Measurements from ENCODE around the gene C12orf57. TPM values are rescaled to one million over a fixed set of nuclear protein-coding genes. Genes with fewer than 3 reads are reported as not detected.

Gene C12orf57
- total and polyA plus RNA-seq, 2 of the 13 experiments (the other 11 are each of a cell fraction or from before 2014, with no cell fraction given) = 84.0 to 287 TPM

DNA sequence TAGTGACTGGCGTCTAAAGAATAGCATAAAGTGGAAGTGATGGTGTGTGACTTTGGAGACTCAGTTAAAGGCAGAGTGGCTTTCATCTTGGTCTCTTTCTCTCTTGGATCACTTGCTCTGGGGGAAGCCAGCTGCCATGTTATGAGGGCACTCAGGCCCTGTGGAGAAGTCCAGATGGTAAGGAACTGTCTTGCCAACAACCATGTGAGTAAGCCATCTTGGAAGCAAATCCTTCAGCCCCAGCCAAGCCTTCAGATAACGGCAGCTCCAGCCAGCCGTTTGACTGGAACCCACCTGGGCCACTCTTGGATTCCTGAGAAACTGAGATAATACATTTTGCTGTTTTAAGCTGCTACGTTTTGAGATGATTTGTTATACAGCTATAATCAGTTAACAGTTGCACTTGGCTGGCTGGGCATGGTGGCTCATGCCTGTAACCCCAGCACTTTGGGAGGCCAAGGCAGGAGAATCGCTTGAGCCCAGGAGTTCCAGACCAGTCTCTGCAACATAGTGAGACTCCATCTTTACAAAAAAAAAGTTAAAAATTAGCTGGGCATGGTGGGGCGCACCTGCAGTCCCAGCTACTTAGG lies 46.9 kb upstream of the C12orf57 start:
- Histone ChIP-seq H3K4me3 (replicated peaks in 1 of 3; ENCODE audit: insufficient read depth in 1 of 3, low read depth in 2 of 3, low read length in 3 of 3) (no peak overlapping the region), H3K9me3 (ENCODE audit: low read length) (no peaks in the 10 kb centered on the region), H4K20me1 (ENCODE audit: insufficient read depth, low read length) (no peaks in the 10 kb centered on the region), H3K27ac (ENCODE audit: extremely low read length, insufficient read depth, low read length) (no peak overlapping the region), H3K4me1 (ENCODE audit: insufficient read depth, low read length) (peaks cover 35% of the 10 kb centered on the region), H2AFZ (ENCODE audit: low read length) (no peak overlapping the region), H3K27me3 (ENCODE audit: control insufficient read depth in 1 of 2, insufficient read depth in 2 of 2, low read length in 2 of 2) (no peaks in the 10 kb centered on the region), H3K36me3 (replicated peaks in 1 of 2; ENCODE audit: control insufficient read depth in 1 of 2, insufficient read depth in 2 of 2, low read length in 2 of 2) (no peaks in the 10 kb centered on the region), H3K9ac (ENCODE audit: insufficient read depth, low read depth, low read length) (no peak overlapping the region), H3K79me2 (ENCODE audit: insufficient read depth, low read length) (no peaks in the 10 kb centered on the region), H3K4me2 (ENCODE audit: low read depth, low read length) (no peak overlapping the region)
- ATAC-seq = no peak
- FAIRE-seq = no peak
- POLR2A ChIA-PET = no interaction called here
- WGBS (ENCODE audit: low lambda C conversion rate) = 84% methylated on average over 6 of the region's 6 CpGs
- TF ChIP-seq HDAC1 (CRISPR knock-in tag; IDR thresholded peaks at IDR 0.05) = no peak
- TF ChIP-seq ZNF572 (CRISPR knock-in tag; IDR thresholded peaks at IDR 0.05) = no peak
- TF ChIP-seq ZSCAN9 (CRISPR knock-in tag; IDR thresholded peaks at IDR 0.05; ENCODE audit: borderline replicate concordance) = no peak
- TF ChIP-seq KAT8 (CRISPR knock-in tag; IDR thresholded peaks at IDR 0.05) = no peak
- TF ChIP-seq HCFC1 (IDR thresholded peaks at IDR 0.05; ENCODE audit: low read depth, low read length) = no peak
- no peak for TF ChIP-seq PHF20 (CRISPR knock-in tag; IDR thresholded peaks at IDR 0.05)
- TF ChIP-seq, protein P1, sequence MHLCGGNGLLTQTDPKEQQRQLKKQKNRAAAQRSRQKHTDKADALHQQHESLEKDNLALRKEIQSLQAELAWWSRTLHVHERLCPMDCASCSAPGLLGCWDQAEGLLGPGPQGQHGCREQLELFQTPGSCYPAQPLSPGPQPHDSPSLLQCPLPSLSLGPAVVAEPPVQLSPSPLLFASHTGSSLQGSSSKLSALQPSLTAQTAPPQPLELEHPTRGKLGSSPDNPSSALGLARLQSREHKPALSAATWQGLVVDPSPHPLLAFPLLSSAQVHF (CRISPR knock-in tag; IDR thresholded peaks at IDR 0.05) = no peak
- TF ChIP-seq ZNF510 (CRISPR knock-in tag; IDR thresholded peaks at IDR 0.05; ENCODE audit: low read depth) = no peak
- TF ChIP-seq PLRG1 (conservative IDR thresholded peaks at IDR 0.05) = no peak
- TF ChIP-seq ZNF296 (CRISPR knock-in tag; conservative IDR thresholded peaks at IDR 0.05) = no peak
- no peak for TF ChIP-seq ZNF850 (CRISPR knock-in tag; conservative IDR thresholded peaks at IDR 0.05)
- TF ChIP-seq, protein P2, sequence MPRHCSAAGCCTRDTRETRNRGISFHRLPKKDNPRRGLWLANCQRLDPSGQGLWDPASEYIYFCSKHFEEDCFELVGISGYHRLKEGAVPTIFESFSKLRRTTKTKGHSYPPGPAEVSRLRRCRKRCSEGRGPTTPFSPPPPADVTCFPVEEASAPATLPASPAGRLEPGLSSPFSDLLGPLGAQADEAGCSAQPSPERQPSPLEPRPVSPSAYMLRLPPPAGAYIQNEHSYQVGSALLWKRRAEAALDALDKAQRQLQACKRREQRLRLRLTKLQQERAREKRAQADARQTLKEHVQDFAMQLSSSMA (CRISPR knock-in tag; IDR thresholded peaks at IDR 0.05) = no peak
- TF ChIP-seq ZBTB37 (CRISPR knock-in tag; IDR thresholded peaks at IDR 0.05) = no peak
- TF ChIP-seq ZNF235 (CRISPR knock-in tag; IDR thresholded peaks at IDR 0.05; ENCODE audit: borderline replicate concordance) = no peak
- TF ChIP-seq SCMH1 (CRISPR knock-in tag; IDR thresholded peaks at IDR 0.05; ENCODE audit: borderline replicate concordance) = no peak
- no peak for TF ChIP-seq ZNF121 (CRISPR knock-in tag; IDR thresholded peaks at IDR 0.05)
- no peak for TF ChIP-seq ZNF644 (CRISPR knock-in tag; IDR thresholded peaks at IDR 0.05; ENCODE audit: low read depth)
- no peak for DNase-seq (ENCODE audit: low spot score)
- intact Hi-C loops (cut with micrococcal nuclease; ENCODE audit: unreplicated experiment) = no loop called here
- CTCF ChIA-PET (ENCODE audit: low intra/inter-chr PET ratio, low total read pairs) = no interaction called here
- in situ Hi-C loops (cut with HindIII; ENCODE audit: extremely low pct_ligation_motif_present, low pct_unique_long_range_greater_than_20kb) = no loop called here
- BruUV-seq (replicated peaks) = no TSS peak
